Testis (tissue), 2 donors: ENCODE data around the gene TBPL1.

ENCODE experiments used
- CTCF ChIP-seq, 3 experiments: fragments of 450-650 bp in 2 of 3; fragments of 200-600 bp in 1 of 3; sonication (generic) in 1 of 3; IDR thresholded peaks; one replicate each; pipeline ENCODE4 v1.5.1; 2016 to 2019; ENCODE audit warnings: antibody characterized with exemption in 3 of 3, mild to moderate bottlenecking in 2 of 3, moderate library complexity in 1 of 3
- POLR2A ChIP-seq: fragments of 450-650 bp; IDR thresholded peaks from one replicate; pipeline ENCODE4 v1.6.1; 2017; ENCODE audit warnings: antibody characterized with exemption, mild to moderate bottlenecking, moderate library complexity

- TF ChIP-seq CTCF (IDR thresholded peaks at IDR 0.05) (no peak), POLR2A (no peak)
Observed at GRCh38 chr6:133999305-133999704, 46.3 kb downstream of the TBPL1 start.
